ENCODE measurements around the gene ANKS6.

DNA sequence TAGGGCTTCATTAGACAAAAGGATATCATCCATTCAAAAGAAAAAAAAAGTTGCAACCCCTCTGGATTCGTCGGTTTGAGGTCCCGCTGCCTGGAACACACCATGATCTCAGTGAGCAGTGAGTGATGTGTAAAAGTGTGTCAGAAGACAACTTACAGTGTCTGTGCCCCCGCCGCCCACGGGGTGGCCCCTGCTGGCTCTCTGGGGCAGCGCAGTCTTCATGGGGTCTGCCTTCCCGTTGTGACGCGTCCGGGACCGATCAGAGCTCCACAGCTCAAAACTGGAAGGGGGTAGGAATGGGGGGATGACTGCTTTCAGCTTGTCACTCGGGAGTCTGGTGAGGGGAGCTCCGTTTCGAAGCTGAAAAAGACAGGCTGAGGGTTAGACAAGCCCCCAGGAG, 22.6 kb downstream of the ANKS6 start:
- TF ChIP-seq, protein P1, sequence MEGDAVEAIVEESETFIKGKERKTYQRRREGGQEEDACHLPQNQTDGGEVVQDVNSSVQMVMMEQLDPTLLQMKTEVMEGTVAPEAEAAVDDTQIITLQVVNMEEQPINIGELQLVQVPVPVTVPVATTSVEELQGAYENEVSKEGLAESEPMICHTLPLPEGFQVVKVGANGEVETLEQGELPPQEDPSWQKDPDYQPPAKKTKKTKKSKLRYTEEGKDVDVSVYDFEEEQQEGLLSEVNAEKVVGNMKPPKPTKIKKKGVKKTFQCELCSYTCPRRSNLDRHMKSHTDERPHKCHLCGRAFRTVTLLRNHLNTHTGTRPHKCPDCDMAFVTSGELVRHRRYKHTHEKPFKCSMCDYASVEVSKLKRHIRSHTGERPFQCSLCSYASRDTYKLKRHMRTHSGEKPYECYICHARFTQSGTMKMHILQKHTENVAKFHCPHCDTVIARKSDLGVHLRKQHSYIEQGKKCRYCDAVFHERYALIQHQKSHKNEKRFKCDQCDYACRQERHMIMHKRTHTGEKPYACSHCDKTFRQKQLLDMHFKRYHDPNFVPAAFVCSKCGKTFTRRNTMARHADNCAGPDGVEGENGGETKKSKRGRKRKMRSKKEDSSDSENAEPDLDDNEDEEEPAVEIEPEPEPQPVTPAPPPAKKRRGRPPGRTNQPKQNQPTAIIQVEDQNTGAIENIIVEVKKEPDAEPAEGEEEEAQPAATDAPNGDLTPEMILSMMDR (IDR thresholded peaks at IDR 0.05; ENCODE audit: low read depth, low read length, missing input control): no peak
- TF ChIP-seq, protein P2, sequence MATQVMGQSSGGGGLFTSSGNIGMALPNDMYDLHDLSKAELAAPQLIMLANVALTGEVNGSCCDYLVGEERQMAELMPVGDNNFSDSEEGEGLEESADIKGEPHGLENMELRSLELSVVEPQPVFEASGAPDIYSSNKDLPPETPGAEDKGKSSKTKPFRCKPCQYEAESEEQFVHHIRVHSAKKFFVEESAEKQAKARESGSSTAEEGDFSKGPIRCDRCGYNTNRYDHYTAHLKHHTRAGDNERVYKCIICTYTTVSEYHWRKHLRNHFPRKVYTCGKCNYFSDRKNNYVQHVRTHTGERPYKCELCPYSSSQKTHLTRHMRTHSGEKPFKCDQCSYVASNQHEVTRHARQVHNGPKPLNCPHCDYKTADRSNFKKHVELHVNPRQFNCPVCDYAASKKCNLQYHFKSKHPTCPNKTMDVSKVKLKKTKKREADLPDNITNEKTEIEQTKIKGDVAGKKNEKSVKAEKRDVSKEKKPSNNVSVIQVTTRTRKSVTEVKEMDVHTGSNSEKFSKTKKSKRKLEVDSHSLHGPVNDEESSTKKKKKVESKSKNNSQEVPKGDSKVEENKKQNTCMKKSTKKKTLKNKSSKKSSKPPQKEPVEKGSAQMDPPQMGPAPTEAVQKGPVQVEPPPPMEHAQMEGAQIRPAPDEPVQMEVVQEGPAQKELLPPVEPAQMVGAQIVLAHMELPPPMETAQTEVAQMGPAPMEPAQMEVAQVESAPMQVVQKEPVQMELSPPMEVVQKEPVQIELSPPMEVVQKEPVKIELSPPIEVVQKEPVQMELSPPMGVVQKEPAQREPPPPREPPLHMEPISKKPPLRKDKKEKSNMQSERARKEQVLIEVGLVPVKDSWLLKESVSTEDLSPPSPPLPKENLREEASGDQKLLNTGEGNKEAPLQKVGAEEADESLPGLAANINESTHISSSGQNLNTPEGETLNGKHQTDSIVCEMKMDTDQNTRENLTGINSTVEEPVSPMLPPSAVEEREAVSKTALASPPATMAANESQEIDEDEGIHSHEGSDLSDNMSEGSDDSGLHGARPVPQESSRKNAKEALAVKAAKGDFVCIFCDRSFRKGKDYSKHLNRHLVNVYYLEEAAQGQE (IDR thresholded peaks at IDR 0.05): no peak
- TF ChIP-seq RAD21 (IDR thresholded peaks at IDR 0.05) (no peak), TAF1 (conservative IDR thresholded peaks at IDR 0.05) (no peak), SP1 (IDR thresholded peaks at IDR 0.05) (no peak), GABPA (IDR thresholded peaks at IDR 0.05 in 1 of 2, conservative IDR thresholded peaks at IDR 0.05 in 1 of 2) (no peak), FOXA1 (IDR thresholded peaks at IDR 0.05) (no peak), RXRA (IDR thresholded peaks at IDR 0.05) (no peak), YY1 (IDR thresholded peaks at IDR 0.05) (no peak)
- TF ChIP-seq, protein P3, sequence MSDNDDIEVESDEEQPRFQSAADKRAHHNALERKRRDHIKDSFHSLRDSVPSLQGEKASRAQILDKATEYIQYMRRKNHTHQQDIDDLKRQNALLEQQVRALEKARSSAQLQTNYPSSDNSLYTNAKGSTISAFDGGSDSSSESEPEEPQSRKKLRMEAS (IDR thresholded peaks at IDR 0.05): no peak
